ENCODE measurements around the gene ZDHHC6.
A peak's percentile ranks its signal among the peaks of the same experiment; 100 is the strongest.
"Not testable (repeated sequence)": the region's sequence is repeated elsewhere in the genome, so short reads cannot be mapped to it uniquely, and the experiment has no call there.

Gene ZDHHC6

GRCh38 chr10:112465299-112465883 lies 18.7 kb upstream of the ZDHHC6 start:
- Histone ChIP-seq H3K27me3 (ENCODE audit: low read depth, low read length) (no peaks in the 10 kb centered on the region), H3K4me3 (ENCODE audit: low read depth in 1 of 2, low read length in 2 of 2) (no peak overlapping the region), H3K9me3 (ENCODE audit: control insufficient read depth in 1 of 2, low read length in 2 of 2) (no peaks in the 10 kb centered on the region), H3K27ac (ENCODE audit: low read length) (no peak overlapping the region), H3K4me1 (ENCODE audit: control insufficient read depth in 1 of 2, insufficient read depth in 2 of 2, low read length in 2 of 2) (no peaks in the 10 kb centered on the region), H3K36me3 (ENCODE audit: control insufficient read depth in 1 of 2, insufficient read depth in 2 of 2, low read length in 2 of 2) (peaks cover 24 to 27% of the 10 kb centered on the region in 2 donors)

DNA sequence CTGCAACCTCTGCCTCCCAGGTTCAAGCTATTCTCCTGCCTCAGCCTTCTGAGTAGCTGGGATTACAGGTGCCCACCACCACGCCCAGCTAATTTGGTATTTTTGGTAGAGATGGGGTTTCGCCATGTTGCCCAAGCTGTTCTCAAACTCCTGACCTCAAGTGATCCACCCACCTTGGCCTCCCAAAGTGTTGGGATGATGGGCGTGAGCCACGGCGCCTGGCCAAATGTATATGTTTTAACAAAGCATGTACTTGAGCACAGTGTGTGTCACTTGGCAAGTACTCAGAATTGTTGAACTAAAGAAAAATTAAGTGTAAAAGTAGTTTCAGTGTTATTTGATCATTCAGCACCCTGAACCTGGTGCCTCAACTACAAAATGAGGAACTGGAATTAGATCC lies 17.4 kb upstream of the ZDHHC6 start:
- H3K9me3 ChIP-seq (ENCODE audit: control insufficient read depth in 1 of 2, low read length in 2 of 2); H3K4me1 ChIP-seq (ENCODE audit: control insufficient read depth in 1 of 2, insufficient read depth in 2 of 2, low read length in 2 of 2); H3K27ac ChIP-seq (ENCODE audit: low read length); H3K27me3 ChIP-seq (ENCODE audit: low read depth, low read length); H3K4me3 ChIP-seq (ENCODE audit: low read depth in 1 of 2, low read length in 2 of 2): not testable (repeated sequence)
- peaks cover 24 to 27% of the 10 kb centered on the region in 2 donors for H3K36me3 ChIP-seq (ENCODE audit: control insufficient read depth in 1 of 2, insufficient read depth in 2 of 2, low read length in 2 of 2)

DNA sequence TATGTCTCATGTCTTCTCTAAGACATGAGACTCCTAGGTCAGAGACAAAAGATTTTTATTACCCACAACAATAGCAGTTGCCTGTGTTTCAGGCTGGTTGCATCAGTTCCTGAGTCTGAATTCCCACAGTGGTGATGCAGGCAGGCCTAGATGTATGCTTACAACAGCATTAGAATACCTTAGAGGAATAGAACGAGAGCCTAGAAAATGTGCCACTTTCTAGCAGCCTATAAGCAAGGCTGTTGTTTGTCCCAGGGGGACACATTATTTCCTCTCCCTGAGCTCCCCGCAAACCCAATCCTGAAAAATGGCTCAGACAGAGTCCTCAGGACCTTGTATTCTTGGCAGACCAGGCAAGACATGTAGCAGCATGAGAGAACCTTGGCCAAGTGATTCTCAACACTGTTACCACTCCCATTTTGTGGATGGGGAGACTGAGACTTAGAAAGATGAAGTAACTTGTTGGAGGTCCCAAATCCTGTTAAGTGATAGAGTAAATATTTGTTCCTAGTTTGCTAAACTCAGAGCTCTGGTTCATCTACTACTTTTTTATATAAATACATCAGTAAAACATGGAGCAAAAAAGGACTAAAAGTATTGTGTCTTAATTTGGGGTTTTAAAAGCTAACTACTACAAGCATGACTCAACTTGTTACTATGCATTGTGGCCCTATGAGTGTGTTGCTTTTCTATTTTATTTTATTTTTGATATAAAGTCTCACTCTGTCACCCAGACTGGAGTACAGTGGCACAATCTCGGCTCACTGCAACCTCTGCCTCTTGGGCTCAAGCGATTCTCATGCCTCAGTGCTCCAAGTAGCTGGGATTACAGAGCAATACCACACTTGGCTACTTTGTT lies 14.5 kb upstream of the ZDHHC6 start:
- H3K9me3 ChIP-seq (ENCODE audit: control insufficient read depth in 1 of 2, low read length in 2 of 2): no peaks in the 10 kb centered on the region

GRCh38 chr10:112460366-112460765 lies 13.7 kb upstream of the ZDHHC6 start:
- no peak overlapping the region for H3K27ac ChIP-seq (ENCODE audit: low read length)

More for the DNA sequence above, 14.5 kb upstream of the ZDHHC6 start:
- Histone ChIP-seq H3K4me3 (ENCODE audit: low read depth in 1 of 2, low read length in 2 of 2) (no peak overlapping the region), H3K4me1 (ENCODE audit: control insufficient read depth in 1 of 2, insufficient read depth in 2 of 2, low read length in 2 of 2) (no peaks in the 10 kb centered on the region), H3K27me3 (ENCODE audit: low read depth, low read length) (no peaks in the 10 kb centered on the region), H3K36me3 (ENCODE audit: control insufficient read depth in 1 of 2, insufficient read depth in 2 of 2, low read length in 2 of 2) (peaks cover 17 to 21% of the 10 kb centered on the region in 2 donors), H3K27ac (ENCODE audit: low read length) (no peak overlapping the region)

DNA sequence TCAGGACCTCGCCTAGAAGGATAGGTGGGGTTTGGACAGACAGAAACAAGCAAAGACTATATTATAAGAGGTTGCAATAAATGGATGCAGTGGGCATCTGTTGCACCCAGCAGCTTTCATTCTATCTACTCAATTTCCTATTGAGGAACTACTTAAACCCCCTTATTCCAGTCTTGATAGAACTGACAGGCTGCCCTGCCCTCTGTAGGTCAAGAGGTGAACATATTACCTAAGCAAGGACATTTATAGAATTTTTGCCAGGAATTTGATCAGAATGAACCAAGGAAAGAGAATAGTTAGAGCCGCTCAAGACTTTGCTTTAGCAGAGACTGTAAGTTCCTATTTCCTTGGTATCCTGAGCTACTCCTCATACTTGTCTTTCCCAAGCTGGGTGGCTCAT lies 9.8 kb upstream of the ZDHHC6 start:
- Histone ChIP-seq H3K4me1 (ENCODE audit: control insufficient read depth in 1 of 2, insufficient read depth in 2 of 2, low read length in 2 of 2) (no peaks in the 10 kb centered on the region), H3K27ac (ENCODE audit: low read length) (no peak overlapping the region), H3K36me3 (ENCODE audit: control insufficient read depth in 1 of 2, insufficient read depth in 2 of 2, low read length in 2 of 2) (peaks cover 6% of the 10 kb centered on the region in 2 donors), H3K9me3 (ENCODE audit: control insufficient read depth in 1 of 2, low read length in 2 of 2) (no peaks in the 10 kb centered on the region), H3K27me3 (ENCODE audit: low read depth, low read length) (no peaks in the 10 kb centered on the region), H3K4me3 (ENCODE audit: low read depth in 1 of 2, low read length in 2 of 2) (no peak overlapping the region)

More at GRCh38 chr10:112460366-112460765, 13.7 kb upstream of the ZDHHC6 start:
- no peak overlapping the region for H3K4me3 ChIP-seq (ENCODE audit: low read depth in 1 of 2, low read length in 2 of 2)
- no peaks in the 10 kb centered on the region for H3K9me3 ChIP-seq (ENCODE audit: control insufficient read depth in 1 of 2, low read length in 2 of 2)
- H3K36me3 ChIP-seq (ENCODE audit: control insufficient read depth in 1 of 2, insufficient read depth in 2 of 2, low read length in 2 of 2): peaks cover 16 to 19% of the 10 kb centered on the region in 2 donors
- H3K4me1 ChIP-seq (ENCODE audit: control insufficient read depth in 1 of 2, insufficient read depth in 2 of 2, low read length in 2 of 2): no peaks in the 10 kb centered on the region
- H3K27me3 ChIP-seq (ENCODE audit: low read depth, low read length): no peaks in the 10 kb centered on the region

- Histone ChIP-seq H3K27ac (ENCODE audit: low read length) (no peak overlapping the region), H3K27me3 (ENCODE audit: low read depth, low read length) (no peaks in the 10 kb centered on the region), H3K4me3 (ENCODE audit: low read depth in 1 of 2, low read length in 2 of 2) (no peak overlapping the region), H3K9me3 (ENCODE audit: control insufficient read depth in 1 of 2, low read length in 2 of 2) (no peaks in the 10 kb centered on the region), H3K36me3 (ENCODE audit: control insufficient read depth in 1 of 2, insufficient read depth in 2 of 2, low read length in 2 of 2) (no peaks in the 10 kb centered on the region), H3K4me1 (ENCODE audit: control insufficient read depth in 1 of 2, insufficient read depth in 2 of 2, low read length in 2 of 2) (no peaks in the 10 kb centered on the region)
Observed at GRCh38 chr10:112454910-112455779, 8.4 kb upstream of the ZDHHC6 start.

DNA sequence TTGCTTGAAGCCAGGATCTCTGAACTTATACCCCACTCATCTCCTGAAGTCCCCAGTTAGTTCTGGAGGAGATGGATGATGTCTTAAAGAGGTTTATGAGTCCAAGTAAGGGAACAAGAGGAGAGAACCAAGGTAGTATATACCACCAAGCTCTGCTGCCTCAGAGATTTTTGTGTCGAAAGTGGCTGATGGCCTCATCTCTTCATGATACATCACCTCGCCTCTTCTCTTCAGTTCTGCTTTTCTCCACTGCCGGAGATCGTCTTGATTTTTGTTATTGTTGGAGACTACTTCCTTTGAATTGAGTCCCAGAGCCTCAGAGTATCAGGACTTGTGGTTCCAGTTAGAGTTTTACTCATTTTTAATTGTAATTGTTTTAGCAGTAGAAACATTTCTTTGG lies 2.2 kb upstream of the ZDHHC6 start:
- H3K36me3 ChIP-seq (ENCODE audit: control insufficient read depth in 1 of 2, insufficient read depth in 2 of 2, low read length in 2 of 2): peaks cover 3 to 10% of the 10 kb centered on the region in 2 donors
- peaks cover 11 to 25% of the 10 kb centered on the region in 2 donors for H3K4me1 ChIP-seq (ENCODE audit: control insufficient read depth in 1 of 2, insufficient read depth in 2 of 2, low read length in 2 of 2)
- H3K27me3 ChIP-seq (ENCODE audit: low read depth, low read length): no peaks in the 10 kb centered on the region
- no peaks in the 10 kb centered on the region for H3K9me3 ChIP-seq (ENCODE audit: control insufficient read depth in 1 of 2, low read length in 2 of 2)
- H3K4me3 ChIP-seq (ENCODE audit: low read depth in 1 of 2, low read length in 2 of 2): no peak overlapping the region
- H3K27ac ChIP-seq (ENCODE audit: low read length): no peak overlapping the region

DNA sequence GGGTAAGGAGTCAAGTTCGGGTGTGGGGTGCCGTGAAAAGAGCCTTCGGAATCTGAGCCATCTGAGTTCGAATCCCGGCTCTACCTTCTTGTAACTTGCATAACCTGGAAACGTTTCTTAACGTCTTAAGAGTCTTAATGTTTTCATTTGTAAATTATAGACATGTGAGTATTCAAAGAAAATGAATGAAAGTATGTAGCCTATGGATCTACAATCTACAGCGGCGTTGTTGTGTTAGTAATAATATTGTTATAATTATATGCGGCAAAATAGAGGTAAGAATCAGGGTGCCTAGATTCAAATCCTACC lies 860 bp upstream of the ZDHHC6 start:
- peak overlapping the region; percentile 96 for H3K27ac ChIP-seq (ENCODE audit: low read length)
- peaks cover 10 to 11% of the 10 kb centered on the region in 2 donors for H3K36me3 ChIP-seq (ENCODE audit: control insufficient read depth in 1 of 2, insufficient read depth in 2 of 2, low read length in 2 of 2)
- H3K4me3 ChIP-seq (ENCODE audit: low read depth in 1 of 2, low read length in 2 of 2): peak overlapping the region; percentile 99
- no peaks in the 10 kb centered on the region for H3K9me3 ChIP-seq (ENCODE audit: control insufficient read depth in 1 of 2, low read length in 2 of 2)
- H3K4me1 ChIP-seq (ENCODE audit: control insufficient read depth in 1 of 2, insufficient read depth in 2 of 2, low read length in 2 of 2): peaks cover 11 to 25% of the 10 kb centered on the region in 2 donors
- no peaks in the 10 kb centered on the region for H3K27me3 ChIP-seq (ENCODE audit: low read depth, low read length)

- Histone ChIP-seq H3K27ac (ENCODE audit: low read length) (peak overlapping the region; percentile 96), H3K27me3 (ENCODE audit: low read depth, low read length) (no peaks in the 10 kb centered on the region), H3K4me1 (ENCODE audit: control insufficient read depth in 1 of 2, insufficient read depth in 2 of 2, low read length in 2 of 2) (peaks cover 11 to 28% of the 10 kb centered on the region in 2 donors), H3K9me3 (ENCODE audit: control insufficient read depth in 1 of 2, low read length in 2 of 2) (no peaks in the 10 kb centered on the region), H3K36me3 (ENCODE audit: control insufficient read depth in 1 of 2, insufficient read depth in 2 of 2, low read length in 2 of 2) (peaks cover 17 to 19% of the 10 kb centered on the region in 2 donors), H3K4me3 (ENCODE audit: low read depth in 1 of 2, low read length in 2 of 2) (peak overlapping the region; percentile 99)
Observed at GRCh38 chr10:112446055-112446854, 459 bp downstream of the ZDHHC6 start.

GRCh38 chr10:112442063-112442462 lies 4.7 kb downstream of the ZDHHC6 start:
- Histone ChIP-seq H3K27ac (ENCODE audit: low read length) (no peak overlapping the region), H3K9me3 (ENCODE audit: control insufficient read depth in 1 of 2, low read length in 2 of 2) (no peaks in the 10 kb centered on the region), H3K4me3 (ENCODE audit: low read depth in 1 of 2, low read length in 2 of 2) (no peak overlapping the region), H3K36me3 (ENCODE audit: control insufficient read depth in 1 of 2, insufficient read depth in 2 of 2, low read length in 2 of 2) (peaks cover 36 to 38% of the 10 kb centered on the region in 2 donors), H3K4me1 (ENCODE audit: control insufficient read depth in 1 of 2, insufficient read depth in 2 of 2, low read length in 2 of 2) (peaks cover 0 to 13% of the 10 kb centered on the region in 2 donors), H3K27me3 (ENCODE audit: low read depth, low read length) (no peaks in the 10 kb centered on the region)
